ENCODE measurements around the gene DNLZ.

DNLZ gene

DNA sequence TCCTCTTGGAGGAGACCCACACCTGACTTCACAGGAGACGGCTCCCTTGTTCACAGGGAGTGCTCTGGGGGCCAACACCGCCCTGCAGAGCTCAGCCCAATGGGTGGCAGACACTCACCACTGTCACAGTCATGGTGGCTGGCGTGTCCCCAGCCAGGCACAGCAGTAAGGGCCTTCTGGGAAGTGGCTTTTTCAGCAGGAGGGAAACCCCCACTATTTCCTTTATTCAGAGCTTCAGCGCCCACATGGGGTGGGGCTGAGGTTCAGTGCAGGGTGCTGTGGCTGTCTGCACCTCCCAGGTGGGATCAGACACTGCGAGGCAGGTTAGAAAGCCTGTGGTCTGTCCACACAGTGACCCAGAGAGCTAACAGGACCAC is 40.0 kb upstream of the DNLZ start:
- TF ChIP-seq, protein P1, sequence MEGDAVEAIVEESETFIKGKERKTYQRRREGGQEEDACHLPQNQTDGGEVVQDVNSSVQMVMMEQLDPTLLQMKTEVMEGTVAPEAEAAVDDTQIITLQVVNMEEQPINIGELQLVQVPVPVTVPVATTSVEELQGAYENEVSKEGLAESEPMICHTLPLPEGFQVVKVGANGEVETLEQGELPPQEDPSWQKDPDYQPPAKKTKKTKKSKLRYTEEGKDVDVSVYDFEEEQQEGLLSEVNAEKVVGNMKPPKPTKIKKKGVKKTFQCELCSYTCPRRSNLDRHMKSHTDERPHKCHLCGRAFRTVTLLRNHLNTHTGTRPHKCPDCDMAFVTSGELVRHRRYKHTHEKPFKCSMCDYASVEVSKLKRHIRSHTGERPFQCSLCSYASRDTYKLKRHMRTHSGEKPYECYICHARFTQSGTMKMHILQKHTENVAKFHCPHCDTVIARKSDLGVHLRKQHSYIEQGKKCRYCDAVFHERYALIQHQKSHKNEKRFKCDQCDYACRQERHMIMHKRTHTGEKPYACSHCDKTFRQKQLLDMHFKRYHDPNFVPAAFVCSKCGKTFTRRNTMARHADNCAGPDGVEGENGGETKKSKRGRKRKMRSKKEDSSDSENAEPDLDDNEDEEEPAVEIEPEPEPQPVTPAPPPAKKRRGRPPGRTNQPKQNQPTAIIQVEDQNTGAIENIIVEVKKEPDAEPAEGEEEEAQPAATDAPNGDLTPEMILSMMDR (IDR thresholded peaks at IDR 0.05; ENCODE audit: low read depth, low read length, poor library complexity, severe bottlenecking): no peak
- TF ChIP-seq EZH2phosphoT487 (IDR thresholded peaks at IDR 0.05; ENCODE audit: borderline replicate concordance, low read length): no peak
- H3K9me3 ChIP-seq (ENCODE audit: control insufficient read depth, insufficient read depth, low read length): no peaks in the 10 kb centered on the region
- H3K79me2 ChIP-seq (ENCODE audit: control insufficient read depth, low read length): peaks cover 30% of the 10 kb centered on the region
- peaks cover 22% of the 10 kb centered on the region for H3K4me1 ChIP-seq (ENCODE audit: control insufficient read depth, low read length)
- H3F3A ChIP-seq (ENCODE audit: control insufficient read depth, insufficient read depth): peaks cover 14% of the 10 kb centered on the region; the same call in 1 of the 2 replicates
- H3K4me2 ChIP-seq (ENCODE audit: low read length): no peak overlapping the region
- H4K20me1 ChIP-seq (ENCODE audit: control insufficient read depth, insufficient read depth, low read depth, low read length): no peaks in the 10 kb centered on the region; the same call in none of the 2 replicates
- no peaks in the 10 kb centered on the region for H3K27me3 ChIP-seq (ENCODE audit: control insufficient read depth, low read length)
- H3K9me2 ChIP-seq (replicated peaks; ENCODE audit: control insufficient read depth, low read length): no peaks in the 10 kb centered on the region
- H3K36me3 ChIP-seq (ENCODE audit: control insufficient read depth, low read length): peaks cover 71% of the 10 kb centered on the region
- no peak overlapping the region for H3K4me3 ChIP-seq (ENCODE audit: low read length)
- H3K27ac ChIP-seq (ENCODE audit: low read depth, low read length): no peak overlapping the region

DNA sequence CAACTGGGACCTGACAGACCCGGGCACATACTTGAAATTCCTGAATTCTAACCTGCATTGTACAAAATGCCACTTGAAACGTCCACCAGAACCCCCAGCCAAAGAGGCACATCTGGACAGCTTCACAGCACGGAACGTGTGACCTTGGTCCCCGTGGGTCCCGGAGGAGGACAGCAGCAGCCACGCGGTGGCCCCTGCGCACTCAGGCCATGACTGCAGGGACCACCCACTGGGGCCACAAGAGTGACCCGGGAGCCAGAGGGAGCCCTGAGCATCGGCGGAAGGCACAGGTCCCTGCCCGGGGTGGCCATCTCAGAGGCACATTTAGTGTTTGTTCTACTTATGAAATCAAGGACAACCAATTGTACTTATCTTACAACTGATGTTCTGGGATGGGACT is 38.5 kb upstream of the DNLZ start:
- H3K4me3 ChIP-seq (ENCODE audit: low read length): no peak overlapping the region
- no peaks in the 10 kb centered on the region; the same call in none of the 2 replicates for H4K20me1 ChIP-seq (ENCODE audit: control insufficient read depth, insufficient read depth, low read depth, low read length)
- no peak overlapping the region for H3K27ac ChIP-seq (ENCODE audit: low read depth, low read length)
- peaks cover 29% of the 10 kb centered on the region for H3K79me2 ChIP-seq (ENCODE audit: control insufficient read depth, low read length)
- H3K4me2 ChIP-seq (ENCODE audit: low read length): no peak overlapping the region
- no peaks in the 10 kb centered on the region for H3K9me3 ChIP-seq (ENCODE audit: control insufficient read depth, insufficient read depth, low read length)
- H3F3A ChIP-seq (ENCODE audit: control insufficient read depth, insufficient read depth): peaks cover 14% of the 10 kb centered on the region; the same call in 1 of the 2 replicates
- peaks cover 69% of the 10 kb centered on the region for H3K36me3 ChIP-seq (ENCODE audit: control insufficient read depth, low read length)
- TF ChIP-seq, protein P1 (IDR thresholded peaks at IDR 0.05; ENCODE audit: low read depth, low read length, poor library complexity, severe bottlenecking): no peak
- no peak for TF ChIP-seq EZH2phosphoT487 (IDR thresholded peaks at IDR 0.05; ENCODE audit: borderline replicate concordance, low read length)
- no peaks in the 10 kb centered on the region for H3K9me2 ChIP-seq (replicated peaks; ENCODE audit: control insufficient read depth, low read length)
- peaks cover 19% of the 10 kb centered on the region for H3K4me1 ChIP-seq (ENCODE audit: control insufficient read depth, low read length)
- H3K27me3 ChIP-seq (ENCODE audit: control insufficient read depth, low read length): no peaks in the 10 kb centered on the region

DNA sequence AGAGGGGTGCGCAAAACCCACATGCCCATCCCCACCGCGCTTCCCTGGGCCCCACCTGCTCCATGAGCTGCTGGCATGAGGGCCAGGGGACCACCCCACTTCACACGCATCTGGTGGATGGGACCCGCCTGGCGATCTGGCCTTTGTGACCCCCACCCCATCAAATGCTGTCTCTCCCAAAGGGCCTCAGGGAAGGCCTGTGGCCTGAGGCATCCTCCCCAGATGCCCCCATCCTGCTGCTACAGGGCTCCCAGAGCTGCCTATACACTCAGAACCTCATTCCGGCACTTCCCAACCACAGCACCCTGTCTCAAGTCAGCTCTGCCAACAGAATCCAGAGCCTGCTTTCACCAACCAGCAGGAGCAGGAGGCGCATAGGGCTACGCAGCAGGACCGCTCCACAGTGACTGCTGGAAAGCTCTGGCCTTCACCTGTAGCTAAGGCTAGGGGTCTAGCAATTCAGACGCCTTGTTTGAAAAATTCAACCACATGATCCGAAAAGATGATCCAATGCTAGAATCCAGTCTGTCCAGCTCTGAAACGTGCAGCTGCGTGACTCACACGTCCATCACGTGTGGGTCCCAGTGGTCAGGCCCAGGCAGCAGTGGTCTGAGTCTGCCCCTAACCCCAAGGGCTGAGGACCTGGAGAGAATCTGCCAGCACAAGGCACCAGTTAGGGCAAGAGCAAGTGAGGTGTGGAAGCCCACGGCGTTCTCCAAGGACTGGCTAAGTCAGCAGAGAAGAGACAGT is 37.8 kb upstream of the DNLZ start:
- H4K20me1 ChIP-seq (ENCODE audit: control insufficient read depth, insufficient read depth, low read depth, low read length): no peaks in the 10 kb centered on the region; the same call in none of the 2 replicates
- H3K4me2 ChIP-seq (ENCODE audit: low read length): no peak overlapping the region
- H3K79me2 ChIP-seq (ENCODE audit: control insufficient read depth, low read length): peaks cover 34% of the 10 kb centered on the region
- H3K4me3 ChIP-seq (ENCODE audit: low read length): no peak overlapping the region
- peaks cover 71% of the 10 kb centered on the region for H3K36me3 ChIP-seq (ENCODE audit: control insufficient read depth, low read length)
- H3F3A ChIP-seq (ENCODE audit: control insufficient read depth, insufficient read depth): peaks cover 14% of the 10 kb centered on the region; the same call in 1 of the 2 replicates
- no peaks in the 10 kb centered on the region for H3K9me2 ChIP-seq (replicated peaks; ENCODE audit: control insufficient read depth, low read length)
- peaks cover 19% of the 10 kb centered on the region for H3K4me1 ChIP-seq (ENCODE audit: control insufficient read depth, low read length)
- no peaks in the 10 kb centered on the region for H3K9me3 ChIP-seq (ENCODE audit: control insufficient read depth, insufficient read depth, low read length)
- H3K27ac ChIP-seq (ENCODE audit: low read depth, low read length): no peak overlapping the region
- H3K27me3 ChIP-seq (ENCODE audit: control insufficient read depth, low read length): no peaks in the 10 kb centered on the region
- TF ChIP-seq, protein P1 (IDR thresholded peaks at IDR 0.05; ENCODE audit: low read depth, low read length, poor library complexity, severe bottlenecking): no peak
- TF ChIP-seq EZH2phosphoT487 (IDR thresholded peaks at IDR 0.05; ENCODE audit: borderline replicate concordance, low read length): no peak
